Panc1 (cell line): ENCODE measurements around the gene GTPBP1. TPM values are rescaled to one million over a fixed set of nuclear protein-coding genes. Genes with fewer than 3 reads are reported as not detected.

Experiments
- ATAC-seq: fragments of 200-7000 bp; cut with Tn5 transposase; 2 replicates; pipeline ENCODE4 v1.9.1; 2020; ENCODE audit warnings: mild to moderate bottlenecking, moderate library complexity
- BruUV-seq: library from RNA; stranded (reverse); fragments of 400-500 nt; replicated peaks from 2 replicates; lab custom pipeline; 2021; lab: Mats Ljungman, UMichigan
- CTCF ChIA-PET: fragments of 300-600 bp; sonication (Branson Sonifier 250); formaldehyde crosslinking; loops from one replicate; lab custom pipeline; 2022; ENCODE audit warnings: antibody characterized with exemption; lab: Charles Lee
- POLR2A ChIA-PET: fragments of 300-600 bp; sonication (Branson Sonifier 250); formaldehyde crosslinking; loops from one replicate; lab custom pipeline; 2022; ENCODE audit warnings: antibody characterized with exemption; lab: Charles Lee
- DNase-seq: peaks from one replicate; pipeline ENCODE4 v3.0.0-alpha.2; 2010; ENCODE audit warnings: low read depth, low spot score
- H3K27ac ChIP-seq: 2 replicates; pipeline ENCODE4 v1.5.1; 2011; ENCODE audit warnings: mild to moderate bottlenecking, low read length, inconsistent platforms
- H3K27me3 ChIP-seq: fragments of 200-500 bp; sonication (Bioruptor generic); 2 replicates; pipeline ENCODE4 v1.6.0; 2014; ENCODE audit warnings: low read length, inconsistent platforms; ENCODE audit not compliant: control insufficient read depth, insufficient read depth
- H3K36me3 ChIP-seq: fragments of 200-500 bp; sonication (Bioruptor generic); 2 replicates; pipeline ENCODE4 v1.5.1; 2014; ENCODE audit warnings: inconsistent platforms, mild to moderate bottlenecking, low read length, moderate library complexity; ENCODE audit not compliant: control insufficient read depth, insufficient read depth
- H3K4me1 ChIP-seq: 2 replicates; pipeline ENCODE4 v1.5.1; 2011; ENCODE audit warnings: inconsistent platforms, mild to moderate bottlenecking, low read length, moderate library complexity; ENCODE audit not compliant: control insufficient read depth, insufficient read depth
- H3K4me3 ChIP-seq, 2 experiments: 2 replicates each; pipeline ENCODE4 v1.5.1; 2011 to 2012; ENCODE audit warnings: low read depth in 2 of 2, low read length in 2 of 2, mild to moderate bottlenecking in 2 of 2, inconsistent platforms in 1 of 2, moderate library complexity in 1 of 2
- H3K9me3 ChIP-seq: fragments of 200-500 bp; sonication (Bioruptor generic); 2 replicates; pipeline ENCODE4 v1.5.1; 2014; ENCODE audit warnings: low read depth, mild to moderate bottlenecking, inconsistent platforms, low read length, moderate library complexity; ENCODE audit not compliant: control insufficient read depth, insufficient read depth
- CTCF ChIP-seq: fragments of 450-650 bp; IDR thresholded peaks from 2 replicates; pipeline ENCODE4 v1.5.1; 2017; ENCODE audit warnings: mild to moderate bottlenecking
- POLR2AphosphoS5 ChIP-seq: IDR thresholded peaks from 2 replicates; pipeline ENCODE4 v1.6.1; 2012; ENCODE audit warnings: mild to moderate bottlenecking, low read depth, low read length, moderate library complexity
- REST ChIP-seq, 2 experiments: IDR thresholded peaks; 2 replicates each; pipeline ENCODE4 v1.6.1; 2011 to 2012; ENCODE audit warnings: low read depth in 2 of 2, control low read depth in 1 of 2, low read length in 1 of 2, mild to moderate bottlenecking in 1 of 2, moderate library complexity in 1 of 2; ENCODE audit not compliant: insufficient read depth in 1 of 2
- SIN3A ChIP-seq: IDR thresholded peaks from 2 replicates; pipeline ENCODE4 v1.6.1; 2012; ENCODE audit warnings: low read depth, mild to moderate bottlenecking, low read length, moderate library complexity, borderline replicate concordance; ENCODE audit not compliant: insufficient read depth
- TCF7L2 ChIP-seq: IDR thresholded peaks from 2 replicates; pipeline ENCODE4 v1.6.1; 2011; ENCODE audit warnings: mild to moderate bottlenecking, low read depth, low read length, inconsistent platforms
- in situ Hi-C: cut with HindIII; loops from 2 replicates; pipeline ENCODE4 v1.10.0; 2016; ENCODE audit warnings: low sequenced_read_pairs, low pct_unique_long_range_greater_than_20kb
- intact Hi-C: fragments of 100-400 bp; cut with micrococcal nuclease; formaldehyde crosslinking; loops from one replicate; pipeline ENCODE4 v1.10.0; 2022; ENCODE audit not compliant: unreplicated experiment
- total RNA-seq: library from RNA; stranded (reverse); gene quantifications from one replicate; pipeline ENCODE4 v1.2.1, GENCODE V29; 2021; ENCODE audit not compliant: unreplicated experiment

The GTPBP1 gene
- total RNA-seq, 1 experiment from 2014 or later: 25.5 TPM

- ATAC-seq (no peak), DNase-seq (no peak)
- Histone ChIP-seq H3K4me1 (no peaks in the 10 kb centered on the region), H3K27ac (no peak overlapping the region), H3K36me3 (no peaks in the 10 kb centered on the region), H3K4me3 (no peak overlapping the region), H3K9me3 (no peaks in the 10 kb centered on the region), H3K27me3 (no peaks in the 10 kb centered on the region)
- intact Hi-C loops (no loop called here), in situ Hi-C loops (no loop called here)
- ChIA-PET CTCF (no interaction called here), POLR2A (interaction anchor here (0.6 kb wide), 1 partner anchor 20 kb away, joined by 6 read pairs; no protein-coding TSS in a partner anchor)
- no peak for TF ChIP-seq POLR2AphosphoS5
- TF ChIP-seq REST (IDR thresholded peaks at IDR 0.05; ENCODE audit: insufficient read depth in 1 of 2, low read depth in 2 of 2, low read length in 1 of 2): no peak
- no peak for TF ChIP-seq TCF7L2
- no peak for TF ChIP-seq CTCF
- TF ChIP-seq SIN3A: no peak
- no TSS peak for BruUV-seq
Measured at GRCh38 chr22:38740754-38741153, 35.0 kb downstream of the GTPBP1 start.

GRCh38 chr22:38741166-38741565 is 35.4 kb downstream of the GTPBP1 start:
- ChIA-PET POLR2A (no interaction called here), CTCF (no interaction called here)
- no TSS peak for BruUV-seq
- Histone ChIP-seq H3K27me3 (no peaks in the 10 kb centered on the region), H3K27ac (no peak overlapping the region), H3K36me3 (no peaks in the 10 kb centered on the region), H3K9me3 (no peaks in the 10 kb centered on the region), H3K4me3 (no peak overlapping the region), H3K4me1 (no peaks in the 10 kb centered on the region)
- ATAC-seq (no peak), DNase-seq (no peak)
- in situ Hi-C loops: no loop called here
- TF ChIP-seq POLR2AphosphoS5 (no peak), TCF7L2 (no peak), REST (IDR thresholded peaks at IDR 0.05; ENCODE audit: insufficient read depth in 1 of 2, low read depth in 2 of 2, low read length in 1 of 2) (no peak), CTCF (no peak), SIN3A (no peak)
- intact Hi-C loops: no loop called here
